NCI-H2196 (cell line): ENCODE results near the gene TSKU.

Experiments used
- DNase-seq: peaks from one replicate; lab custom pipeline; 2025; ENCODE audit not compliant: unreplicated experiment; lab: John Stamatoyannopoulos, UW

The TSKU gene

DNA sequence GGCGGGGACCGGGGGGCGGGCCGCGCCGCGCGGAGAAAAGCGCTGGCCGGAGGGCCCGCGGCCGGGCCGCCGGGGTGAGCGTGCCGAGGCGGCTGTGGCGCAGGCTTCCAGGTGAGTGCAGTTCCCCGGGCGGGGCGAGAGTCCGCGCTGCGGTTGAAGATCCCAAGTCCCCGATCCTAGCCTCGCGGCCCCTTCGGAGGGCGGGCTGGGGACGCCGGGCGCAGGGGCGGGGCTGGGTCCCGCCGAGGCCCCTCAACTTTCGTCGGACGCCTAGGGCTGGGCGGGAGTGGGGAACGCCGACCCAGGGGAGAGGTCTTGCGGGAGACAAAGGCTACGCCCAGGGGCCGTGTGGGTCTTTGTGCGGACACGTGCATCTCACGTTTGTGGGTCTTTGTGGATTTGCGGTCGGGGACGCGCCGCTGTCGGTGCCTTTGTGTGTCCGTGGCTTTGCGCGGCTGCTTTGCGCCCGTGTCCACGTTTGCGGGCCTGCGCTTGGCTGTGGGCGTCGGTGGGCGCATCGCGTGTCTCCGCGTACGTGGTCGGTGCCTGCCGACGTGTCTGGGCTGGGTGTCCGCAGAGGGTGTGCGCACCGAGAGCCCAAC, at the start of gene TSKU:
TSS of gene TSKU (plus strand) at position 63 of the 602 bp plus-strand sequence. CDS start 12,261 bp downstream, outside the sequence.
- DNase-seq, result no peak

- peak; percentile 89 for DNase-seq
Measured at GRCh38 chr11:76733906-76734305, 49.2 kb upstream of the TSKU start.

- no peak for DNase-seq
Measured at GRCh38 chr11:76734456-76735420, 48.4 kb upstream of the TSKU start.

DNA sequence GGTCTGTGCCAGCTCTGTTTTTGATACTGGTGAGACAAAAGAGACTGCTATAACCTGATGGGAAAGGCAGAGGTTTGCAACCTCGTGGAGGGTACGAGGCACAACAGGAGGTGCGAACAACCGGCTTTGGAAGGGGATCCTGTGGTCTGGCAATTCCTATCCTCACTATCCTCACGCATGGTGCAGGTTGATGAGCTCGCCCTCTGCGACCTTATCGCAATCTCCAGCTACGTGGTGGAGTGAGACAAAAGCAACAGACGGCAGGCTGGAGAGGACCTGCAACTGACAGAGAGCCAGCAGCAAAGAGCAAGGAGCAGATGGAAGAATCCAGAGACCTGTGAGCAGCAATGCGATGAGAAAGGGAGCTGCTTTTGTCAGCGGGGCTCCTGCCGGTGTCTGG, 47.3 kb upstream of the TSKU start:
- no peak for DNase-seq

GRCh38 chr11:76736266-76736665, 46.9 kb upstream of the TSKU start:
- DNase-seq, result no peak

DNA sequence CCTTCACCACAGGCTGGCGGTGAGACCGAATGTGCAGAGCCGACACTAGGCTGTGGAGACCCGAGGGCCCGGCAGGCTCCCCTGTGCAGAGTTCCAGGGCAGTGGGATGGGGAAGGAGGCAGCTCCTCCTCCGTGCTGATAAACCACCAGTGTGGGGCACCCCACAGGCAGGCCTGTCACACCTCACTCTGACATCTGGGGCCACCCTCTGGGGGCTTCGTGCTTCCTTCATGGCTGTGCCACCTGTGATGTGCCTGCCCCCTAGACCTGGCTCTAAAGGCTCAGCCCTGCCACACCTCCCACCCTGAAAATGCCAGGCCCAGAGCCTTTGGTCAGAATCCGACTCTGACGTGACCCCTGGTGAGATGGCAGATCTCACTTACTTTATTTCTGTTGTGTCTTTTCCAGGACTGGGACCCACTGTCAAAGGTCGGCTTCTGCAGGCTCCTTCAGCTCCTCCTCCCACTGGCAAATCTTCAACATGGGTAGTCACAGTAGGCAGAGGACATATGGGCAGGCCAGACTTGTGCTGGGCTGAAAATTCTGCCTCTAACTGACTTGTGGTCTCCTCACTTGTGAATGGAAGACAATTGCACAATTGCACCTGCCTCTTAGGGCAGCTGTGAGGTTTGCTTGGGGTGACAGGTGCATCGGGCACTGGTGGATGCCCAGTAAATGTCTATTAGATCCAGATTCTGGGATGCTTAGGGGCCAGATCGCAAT, 46.2 kb upstream of the TSKU start:
- DNase-seq, result peak; percentile 63

DNA sequence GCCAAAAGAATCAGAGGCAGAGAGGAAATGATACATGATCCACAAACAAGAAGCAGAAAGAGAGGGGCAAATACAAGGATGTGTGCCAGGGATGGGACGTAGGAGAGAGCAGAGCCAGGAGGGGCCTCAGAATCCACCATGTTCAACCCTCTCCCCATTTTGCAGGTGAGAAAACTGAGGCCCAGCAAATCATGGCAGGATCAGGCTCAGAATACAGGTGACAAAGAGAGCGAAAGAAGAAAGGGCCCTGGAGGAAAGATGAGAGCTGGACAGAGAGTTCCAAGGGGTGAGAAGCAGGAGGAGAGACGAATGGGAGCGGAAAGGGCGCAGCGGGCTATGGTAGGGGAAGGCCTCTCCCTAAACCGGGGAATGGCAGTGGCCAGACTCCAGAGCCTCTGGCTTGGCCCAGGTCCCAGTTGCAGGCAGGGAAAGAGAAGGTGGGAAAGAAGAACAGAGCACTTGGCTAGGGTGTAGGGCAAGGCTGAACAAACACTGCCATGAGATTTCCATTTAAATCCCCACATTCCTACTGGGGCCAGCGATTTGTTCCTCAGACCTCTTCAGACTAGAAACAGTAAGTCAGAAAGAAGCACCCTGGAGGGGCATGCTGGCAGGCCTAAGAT, 44.4 kb upstream of the TSKU start:
- DNase-seq, result no peak

DNA sequence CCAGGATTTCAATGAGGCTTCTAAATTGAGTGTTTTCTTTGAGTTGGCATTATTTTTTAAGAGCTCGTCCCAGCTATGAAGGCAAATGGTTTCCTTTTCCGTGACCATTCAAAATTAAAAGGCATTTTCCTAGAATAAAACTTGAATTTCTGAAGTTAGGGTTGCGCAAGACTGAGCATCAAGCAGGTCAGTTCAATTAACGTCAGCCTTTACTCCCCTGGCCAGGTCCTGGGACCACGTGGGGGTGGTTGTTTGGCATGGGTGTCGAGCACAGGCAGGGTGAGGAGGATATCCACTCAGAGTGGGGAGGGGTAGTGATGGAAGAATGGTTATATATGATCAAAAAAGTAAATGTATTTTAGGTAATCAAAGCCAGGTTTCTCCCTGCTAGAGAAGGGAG, 43.4 kb upstream of the TSKU start:
- no peak for DNase-seq

- no peak for DNase-seq
Measured at GRCh38 chr11:76740772-76741171, 42.4 kb upstream of the TSKU start.

GRCh38 chr11:76742902-76743301, 40.3 kb upstream of the TSKU start:
- DNase-seq, result no peak

GRCh38 chr11:76744186-76745043, 38.7 kb upstream of the TSKU start:
- DNase-seq, result no peak

GRCh38 chr11:76745044-76745376, 38.1 kb upstream of the TSKU start:
- no peak for DNase-seq

DNA sequence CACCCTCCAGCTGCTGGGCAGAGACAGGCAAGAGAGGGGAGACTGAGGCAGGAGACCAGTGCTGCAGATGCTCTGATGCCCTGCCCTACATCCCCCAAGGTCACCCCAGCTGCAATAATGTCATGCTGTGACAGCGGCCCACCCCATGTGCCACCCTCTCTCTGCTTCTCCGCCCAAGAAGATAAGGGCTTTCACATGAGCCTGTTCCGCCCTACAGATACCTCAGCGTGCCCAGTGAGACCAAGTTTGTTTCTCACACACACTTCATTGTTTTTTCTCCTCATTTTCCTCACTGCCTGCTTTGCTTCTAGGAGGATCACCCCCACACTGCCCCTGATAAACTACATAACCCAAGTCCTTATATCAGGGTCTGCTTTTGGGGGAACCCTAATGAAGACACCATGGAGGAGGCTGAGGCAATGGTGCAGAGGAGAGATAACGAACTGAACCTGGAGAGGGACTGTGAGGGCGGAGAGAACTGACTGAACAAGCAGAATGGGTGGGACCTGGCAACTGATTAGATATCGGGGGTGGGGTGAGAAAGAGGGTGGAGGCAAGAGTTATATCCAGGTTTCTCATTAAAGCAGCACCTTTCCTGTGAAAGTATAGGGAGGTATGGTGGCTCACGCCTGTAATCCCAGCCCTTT, 37.5 kb upstream of the TSKU start:
- DNase-seq, result no peak

DNA sequence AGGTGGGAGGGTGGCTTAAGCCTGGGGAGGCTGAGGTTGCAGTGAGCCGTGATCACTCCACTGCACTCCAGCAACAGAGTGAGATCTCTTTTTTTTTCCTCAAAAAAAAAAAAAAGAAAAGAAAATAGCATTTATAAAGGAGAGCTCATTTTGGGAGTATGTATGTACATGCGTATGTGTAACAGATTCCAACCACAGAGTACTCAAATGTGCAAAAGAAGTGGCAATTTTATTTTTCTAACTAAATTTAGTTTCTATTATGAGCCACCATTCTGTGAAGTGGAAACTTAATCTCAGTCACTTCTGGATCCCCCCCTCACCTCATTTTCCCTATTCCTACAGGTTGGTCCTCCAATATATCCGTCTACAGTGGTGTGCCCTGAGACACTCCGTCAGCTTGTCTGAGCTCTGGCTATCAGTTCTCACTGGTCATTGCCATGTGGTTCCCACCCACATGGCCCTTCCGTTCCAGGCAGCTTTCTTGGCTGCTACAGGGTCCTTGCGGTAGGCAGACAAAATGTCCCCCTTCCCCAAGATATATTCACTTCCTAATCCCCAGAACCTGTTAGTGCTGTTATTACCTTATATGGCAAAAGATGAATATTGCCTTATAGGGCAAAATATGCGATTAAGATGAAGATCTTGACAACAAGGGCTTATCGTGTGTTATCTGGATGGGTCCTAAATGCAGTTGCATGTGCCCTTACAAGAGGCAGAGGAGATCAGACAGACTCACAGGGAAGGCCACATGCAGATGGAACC, 35.8 kb upstream of the TSKU start:
- DNase-seq, result no peak

DNA sequence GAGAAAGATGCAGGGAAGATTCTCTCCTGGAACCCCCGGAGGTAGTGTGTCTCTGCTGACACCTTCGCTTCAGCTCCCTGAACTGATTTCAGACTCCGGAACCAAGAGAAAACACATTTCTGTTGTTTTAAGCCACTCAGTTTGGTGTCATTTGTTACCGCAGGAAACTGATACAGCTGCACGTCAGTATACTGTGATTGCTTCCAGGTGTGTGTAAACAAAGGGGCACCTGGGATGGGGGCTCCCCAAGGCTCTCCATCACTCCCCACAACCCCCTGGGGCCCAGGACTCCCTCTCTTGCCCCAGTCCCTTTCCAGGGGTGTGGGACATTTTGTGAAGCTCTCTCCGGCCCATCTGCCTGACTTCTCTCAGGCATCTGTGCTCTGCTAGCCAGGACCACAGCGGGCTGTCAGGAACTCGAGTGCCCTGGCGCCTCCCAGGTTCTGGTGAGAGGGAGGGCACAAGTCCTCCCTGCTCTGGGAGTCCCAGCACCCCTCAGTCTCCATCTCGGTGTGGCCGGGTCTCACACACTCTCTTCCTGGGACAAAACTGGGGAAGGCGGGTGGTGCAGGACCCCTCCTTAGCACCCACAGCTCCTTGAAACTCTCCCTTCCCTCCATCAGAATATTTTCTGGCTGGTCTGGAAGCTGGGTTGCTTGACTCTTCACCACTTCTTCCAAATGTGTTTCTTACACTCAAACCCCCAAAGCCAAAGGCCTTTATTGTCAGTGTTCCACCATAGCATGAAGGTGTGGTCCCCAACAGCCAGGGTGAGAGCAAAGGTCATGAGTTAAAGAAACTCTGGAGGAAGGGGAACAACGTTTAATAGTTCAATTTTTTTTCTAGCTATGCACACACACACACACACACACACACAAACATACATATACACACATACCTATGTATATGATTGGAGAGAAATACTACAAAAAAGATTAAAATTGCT, 35.0 kb upstream of the TSKU start:
- DNase-seq, result no peak

- no peak for DNase-seq
Measured at GRCh38 chr11:76748948-76749347, 34.2 kb upstream of the TSKU start.

DNA sequence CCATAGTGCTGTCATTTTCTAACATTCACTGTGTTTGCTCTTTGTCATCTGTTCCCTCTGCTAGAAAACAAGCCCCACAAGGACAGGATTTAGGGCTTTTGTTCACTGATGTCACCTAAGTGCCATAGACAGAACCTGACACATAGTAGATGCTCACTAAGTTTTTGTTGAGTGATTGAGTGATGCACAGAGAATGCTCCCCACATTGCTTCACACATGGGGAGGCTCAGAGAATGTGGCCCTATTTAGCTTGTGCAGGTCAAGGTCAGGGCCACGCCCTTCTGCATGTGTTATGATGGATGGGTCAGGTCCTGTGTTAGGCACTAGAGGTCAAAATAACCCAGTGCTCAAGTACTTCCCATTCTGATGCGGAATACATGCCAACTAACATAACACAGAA, 33.1 kb upstream of the TSKU start:
- no peak for DNase-seq

- DNase-seq, result no peak
Measured at GRCh38 chr11:76750746-76751145, 32.4 kb upstream of the TSKU start.
